Measurements from ENCODE around the gene LY6G5C.

Gene LY6G5C

GRCh38 chr6:31697555-31697954 lies 16.7 kb upstream of the LY6G5C start:
- no peak for DNase-seq (ENCODE audit: low read depth)
- TF ChIP-seq MYC (IDR thresholded peaks at IDR 0.05; ENCODE audit: low read depth, low read length) (no peak), CTCF (IDR thresholded peaks at IDR 0.05; ENCODE audit: low read depth, low read length) (no peak), POLR2A (IDR thresholded peaks at IDR 0.05; ENCODE audit: extremely low read depth, insufficient read length) (no peak), MAX (IDR thresholded peaks at IDR 0.05; ENCODE audit: low read depth, low read length) (no peak)
- no peak overlapping the region for H3K4me3 ChIP-seq (ENCODE audit: low read depth, low read length)

DNA sequence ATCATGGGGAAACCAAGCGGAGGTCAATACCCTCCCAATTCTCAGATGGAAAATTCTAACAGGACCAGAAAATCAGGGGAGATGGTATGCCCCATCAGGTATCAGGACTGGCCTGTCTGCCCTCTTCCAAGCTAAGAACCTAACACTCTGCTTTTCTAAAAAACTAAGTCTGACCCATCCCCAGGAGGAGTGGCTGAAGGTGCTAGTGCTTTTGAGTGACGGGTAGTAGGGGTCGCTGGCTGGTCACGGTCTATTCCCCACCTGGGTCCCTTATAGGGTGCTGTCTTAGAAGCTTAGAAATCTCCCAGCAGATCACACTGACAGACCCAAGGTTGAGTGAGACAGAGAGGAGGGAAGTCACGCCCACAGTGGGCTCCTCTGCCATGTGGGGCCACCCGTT lies 12.7 kb upstream of the LY6G5C start:
- H3K4me3 ChIP-seq (ENCODE audit: low read depth, low read length): no peak overlapping the region
- DNase-seq (ENCODE audit: low read depth): no peak
- TF ChIP-seq MYC (IDR thresholded peaks at IDR 0.05; ENCODE audit: low read depth, low read length): no peak
- no peak for TF ChIP-seq MAX (IDR thresholded peaks at IDR 0.05; ENCODE audit: low read depth, low read length)
- TF ChIP-seq CTCF (IDR thresholded peaks at IDR 0.05; ENCODE audit: low read depth, low read length): no peak
- no peak for TF ChIP-seq POLR2A (IDR thresholded peaks at IDR 0.05; ENCODE audit: extremely low read depth, insufficient read length)

DNA sequence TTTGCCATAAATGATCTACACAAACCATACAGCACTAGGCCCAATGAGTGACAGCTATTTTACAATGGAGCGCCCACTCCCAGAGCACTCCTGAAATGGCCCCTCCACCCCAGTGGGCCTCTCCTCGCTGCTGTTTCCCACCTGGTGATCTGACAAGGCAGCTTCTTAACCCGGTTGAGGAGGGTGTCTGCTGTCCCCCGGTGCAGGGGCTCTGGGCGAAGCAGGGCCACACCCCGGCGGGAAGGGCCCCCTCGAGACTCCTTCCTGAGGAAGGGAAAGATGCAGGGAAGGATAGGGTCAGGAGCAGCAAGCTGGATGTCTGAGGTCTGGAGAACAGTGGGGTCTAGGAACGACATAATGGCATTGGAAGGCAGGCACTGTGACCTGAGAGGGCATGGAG lies 12.0 kb upstream of the LY6G5C start:
- DNase-seq (ENCODE audit: low read depth): no peak
- TF ChIP-seq CTCF (IDR thresholded peaks at IDR 0.05; ENCODE audit: low read depth, low read length): no peak
- no peak for TF ChIP-seq POLR2A (IDR thresholded peaks at IDR 0.05; ENCODE audit: extremely low read depth, insufficient read length)
- no peak for TF ChIP-seq MAX (IDR thresholded peaks at IDR 0.05; ENCODE audit: low read depth, low read length)
- no peak for TF ChIP-seq MYC (IDR thresholded peaks at IDR 0.05; ENCODE audit: low read depth, low read length)

DNA sequence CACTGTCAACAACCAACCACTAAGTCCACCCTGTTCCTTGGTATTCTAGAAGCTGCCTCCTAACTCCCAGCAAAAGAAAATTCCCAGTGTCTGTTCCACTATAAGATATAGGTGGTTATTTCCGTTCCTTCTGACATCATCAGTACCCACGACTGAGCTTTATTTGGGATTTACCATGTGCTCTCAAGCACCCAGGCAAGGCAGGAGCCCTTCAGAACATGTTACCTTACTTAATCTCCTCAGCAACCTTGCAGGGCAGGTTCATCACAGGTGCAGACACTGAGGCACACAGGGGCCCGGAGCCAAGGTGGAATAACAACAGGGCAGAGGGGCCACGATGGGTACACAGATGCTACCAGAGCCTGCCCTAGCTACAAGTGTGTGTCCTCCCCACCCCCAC lies 11.5 kb upstream of the LY6G5C start:
- TF ChIP-seq MAX (IDR thresholded peaks at IDR 0.05; ENCODE audit: low read depth, low read length) (no peak), CTCF (IDR thresholded peaks at IDR 0.05; ENCODE audit: low read depth, low read length) (no peak)
- H3K4me3 ChIP-seq (ENCODE audit: low read depth, low read length): no peak overlapping the region

More for the DNA sequence above, 12.0 kb upstream of the LY6G5C start:
- H3K4me3 ChIP-seq (ENCODE audit: low read depth, low read length): no peak overlapping the region

GRCh38 chr6:31691564-31692108 lies 10.8 kb upstream of the LY6G5C start:
- TF ChIP-seq CTCF (IDR thresholded peaks at IDR 0.05; ENCODE audit: low read depth, low read length) (no peak), MAX (IDR thresholded peaks at IDR 0.05; ENCODE audit: low read depth, low read length) (no peak), POLR2A (IDR thresholded peaks at IDR 0.05; ENCODE audit: extremely low read depth, insufficient read length) (no peak), MYC (IDR thresholded peaks at IDR 0.05; ENCODE audit: low read depth, low read length) (no peak)
- H3K4me3 ChIP-seq (ENCODE audit: low read depth, low read length): no peak overlapping the region
- DNase-seq (ENCODE audit: low read depth): no peak

More for the DNA sequence above, 11.5 kb upstream of the LY6G5C start:
- no peak for DNase-seq (ENCODE audit: low read depth)

- no peak for TF ChIP-seq CTCF (IDR thresholded peaks at IDR 0.05; ENCODE audit: low read depth, low read length)
- TF ChIP-seq POLR2A (IDR thresholded peaks at IDR 0.05; ENCODE audit: extremely low read depth, insufficient read length): no peak
- no peak for TF ChIP-seq MAX (IDR thresholded peaks at IDR 0.05; ENCODE audit: low read depth, low read length)
- TF ChIP-seq MYC (IDR thresholded peaks at IDR 0.05; ENCODE audit: low read depth, low read length): no peak
- DNase-seq (ENCODE audit: low read depth): no peak
- H3K4me3 ChIP-seq (ENCODE audit: low read depth, low read length): no peak overlapping the region
These were observed 10.2 kb upstream of the LY6G5C start for GRCh38 chr6:31691078-31691463.

Measured in NB4 (cell line).